ENCODE measurements around the gene VSIG2. TPM values are rescaled to one million over a fixed set of nuclear protein-coding genes. Genes with fewer than 3 reads are reported as not detected.

The VSIG2 gene
- total and polyA plus RNA-seq, 2 donors, result 27.5 to 36.4 TPM

DNA sequence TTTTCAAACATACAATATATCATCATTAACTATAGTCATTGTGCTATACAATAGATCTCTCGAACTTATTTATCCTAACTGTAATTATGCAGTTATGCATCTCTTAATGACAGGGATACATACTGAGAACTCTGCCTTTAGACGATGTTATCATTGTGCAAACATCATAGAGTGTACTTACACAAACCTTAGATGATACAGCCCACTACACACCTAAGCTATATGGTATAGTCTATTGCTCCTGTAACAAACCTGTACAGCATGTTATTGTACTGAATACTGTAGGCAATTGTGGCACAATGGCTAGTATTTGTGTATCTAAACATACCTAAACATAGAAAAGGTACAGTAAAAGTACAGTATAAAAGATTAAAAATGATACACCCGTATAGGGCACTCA lies 39.7 kb downstream of the VSIG2 start:
- Histone ChIP-seq H3K36me3 (ENCODE audit: insufficient read depth) (no peaks in the 10 kb centered on the region), H3K27ac (ENCODE audit: low read depth) (no peak overlapping the region), H3K4me3 (ENCODE audit: low read depth, low read length) (no peak overlapping the region), H3K4me1 (ENCODE audit: insufficient read depth) (no peaks in the 10 kb centered on the region)
- 83% methylated on average over 3 of the region's 3 CpGs for WGBS
- DNase-seq (ENCODE audit: extremely low spot score), result no peak

DNA sequence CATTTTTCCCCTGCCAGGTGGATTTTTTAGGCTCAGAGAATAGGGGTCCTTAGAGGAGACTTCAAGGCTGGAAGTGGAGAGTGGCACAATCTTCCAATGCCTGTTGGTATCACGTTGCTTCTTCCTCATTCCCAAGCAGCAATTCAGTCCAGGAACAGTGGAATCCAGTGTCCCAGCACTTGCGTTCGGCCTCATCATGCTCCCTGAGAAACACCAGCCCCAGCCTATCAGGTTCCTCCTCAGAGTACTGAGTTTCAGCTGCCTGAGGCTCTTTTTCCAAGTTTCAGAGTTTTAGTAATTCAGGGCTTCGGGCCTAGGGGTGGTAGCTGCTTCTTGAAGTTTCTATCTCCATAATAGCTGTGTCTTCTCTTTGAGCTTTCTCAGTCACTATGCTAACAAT lies 44.2 kb downstream of the VSIG2 start:
- no peak overlapping the region for H3K4me3 ChIP-seq (ENCODE audit: low read depth, low read length)
- H3K36me3 ChIP-seq (ENCODE audit: insufficient read depth), result no peaks in the 10 kb centered on the region
- 85% methylated on average over 4 of the region's 4 CpGs for WGBS
- no peak overlapping the region for H3K27ac ChIP-seq (ENCODE audit: low read depth)
- no peak for DNase-seq (ENCODE audit: extremely low spot score)
- no peaks in the 10 kb centered on the region for H3K4me1 ChIP-seq (ENCODE audit: insufficient read depth)

GRCh38 chr11:124700028-124700427 lies 52.0 kb downstream of the VSIG2 start:
- H3K36me3 ChIP-seq (ENCODE audit: insufficient read depth), result no peaks in the 10 kb centered on the region
- DNase-seq (ENCODE audit: extremely low spot score), result no peak
- no peaks in the 10 kb centered on the region for H3K4me1 ChIP-seq (ENCODE audit: insufficient read depth)
- H3K27ac ChIP-seq (ENCODE audit: low read depth), result no peak overlapping the region
- H3K4me3 ChIP-seq (ENCODE audit: low read depth, low read length), result no peak overlapping the region

GRCh38 chr11:124699547-124699946 lies 52.5 kb downstream of the VSIG2 start:
- no peak overlapping the region for H3K4me3 ChIP-seq (ENCODE audit: low read depth, low read length)
- H3K4me1 ChIP-seq (ENCODE audit: insufficient read depth), result no peaks in the 10 kb centered on the region
- no peak overlapping the region for H3K27ac ChIP-seq (ENCODE audit: low read depth)
- H3K36me3 ChIP-seq (ENCODE audit: insufficient read depth), result no peaks in the 10 kb centered on the region
- WGBS, result 82% methylated on average over 1 of the region's 1 CpG
- DNase-seq (ENCODE audit: extremely low spot score), result no peak

Other genes starting within 250 kb of the VSIG2 start
- gene OR8B12, start 208.6 kb downstream of the VSIG2 start, total RNA-seq, result not detected
- gene OR8B12, start 208.6 kb downstream of the VSIG2 start, polyA plus RNA-seq, result not detected
- gene OR8A1, start 182.3 kb downstream of the VSIG2 start, total RNA-seq, result not detected
- not detected for gene OR8A1, start 182.3 kb downstream of the VSIG2 start, polyA plus RNA-seq
- gene PANX3, start 140.8 kb downstream of the VSIG2 start, total RNA-seq, result not detected
- gene PANX3, start 140.8 kb downstream of the VSIG2 start, polyA plus RNA-seq, result not detected
- gene TBRG1, start 129.4 kb downstream of the VSIG2 start, total RNA-seq, result 25.0 TPM
- gene TBRG1, start 129.4 kb downstream of the VSIG2 start, polyA plus RNA-seq, result 32.8 TPM
- 7.8 TPM for gene SIAE, start 78.5 kb downstream of the VSIG2 start, total RNA-seq
- gene SIAE, start 78.5 kb downstream of the VSIG2 start, polyA plus RNA-seq, result 11.6 TPM
- 5.7 TPM for gene SPA17, start 78.4 kb downstream of the VSIG2 start, total RNA-seq
- 4.4 TPM for gene SPA17, start 78.4 kb downstream of the VSIG2 start, polyA plus RNA-seq
- gene NRGN, start 12.3 kb downstream of the VSIG2 start, total RNA-seq, result 0.37 TPM
- gene NRGN, start 12.3 kb downstream of the VSIG2 start, polyA plus RNA-seq, result 5.1 TPM
- gene ESAM, start 10.0 kb upstream of the VSIG2 start, total RNA-seq, result 13.3 TPM
- 66.2 TPM for gene ESAM, start 10.0 kb upstream of the VSIG2 start, polyA plus RNA-seq
- 28.8 TPM for gene MSANTD2, start 48.2 kb upstream of the VSIG2 start, total RNA-seq
- gene MSANTD2, start 48.2 kb upstream of the VSIG2 start, polyA plus RNA-seq, result 8.7 TPM
- 18.0 TPM for gene ROBO3, start 113.2 kb upstream of the VSIG2 start, total RNA-seq
- 18.1 TPM for gene ROBO3, start 113.2 kb upstream of the VSIG2 start, polyA plus RNA-seq
- gene ROBO4, start 145.6 kb upstream of the VSIG2 start, total RNA-seq, result 19.7 TPM
- gene ROBO4, start 145.6 kb upstream of the VSIG2 start, polyA plus RNA-seq, result 13.5 TPM
- not detected for gene HEPN1, start 167.0 kb upstream of the VSIG2 start, total RNA-seq
- not detected for gene HEPN1, start 167.0 kb upstream of the VSIG2 start, polyA plus RNA-seq
- gene HEPACAM, start 183.8 kb upstream of the VSIG2 start, total RNA-seq, result not detected
- 0.49 TPM for gene HEPACAM, start 183.8 kb upstream of the VSIG2 start, polyA plus RNA-seq
- gene CCDC15, start 201.9 kb upstream of the VSIG2 start, total RNA-seq, result 12.1 TPM
- gene CCDC15, start 201.9 kb upstream of the VSIG2 start, polyA plus RNA-seq, result 0.79 TPM